ENCODE results near the gene TMED8.

DNA sequence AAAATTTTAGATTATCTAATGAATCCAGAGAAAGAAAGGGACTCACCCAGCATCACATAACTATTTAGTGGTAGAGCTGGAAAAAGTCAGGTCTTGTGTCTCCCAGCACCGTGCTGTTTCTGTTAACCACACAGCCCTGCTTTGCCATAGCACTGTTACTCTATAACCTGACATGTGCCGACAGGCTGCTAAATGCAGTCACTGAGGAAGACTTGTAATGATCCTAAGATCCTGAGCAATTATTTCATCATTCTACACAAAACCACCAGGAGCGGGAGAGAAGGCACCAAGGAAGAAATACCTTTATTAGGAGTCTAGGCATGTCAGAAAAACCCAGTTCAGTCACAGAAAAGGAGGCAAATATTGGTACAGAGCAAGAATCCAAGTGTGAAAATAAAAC lies 49.5 kb upstream of the TMED8 start:
- TF ChIP-seq, protein P1, sequence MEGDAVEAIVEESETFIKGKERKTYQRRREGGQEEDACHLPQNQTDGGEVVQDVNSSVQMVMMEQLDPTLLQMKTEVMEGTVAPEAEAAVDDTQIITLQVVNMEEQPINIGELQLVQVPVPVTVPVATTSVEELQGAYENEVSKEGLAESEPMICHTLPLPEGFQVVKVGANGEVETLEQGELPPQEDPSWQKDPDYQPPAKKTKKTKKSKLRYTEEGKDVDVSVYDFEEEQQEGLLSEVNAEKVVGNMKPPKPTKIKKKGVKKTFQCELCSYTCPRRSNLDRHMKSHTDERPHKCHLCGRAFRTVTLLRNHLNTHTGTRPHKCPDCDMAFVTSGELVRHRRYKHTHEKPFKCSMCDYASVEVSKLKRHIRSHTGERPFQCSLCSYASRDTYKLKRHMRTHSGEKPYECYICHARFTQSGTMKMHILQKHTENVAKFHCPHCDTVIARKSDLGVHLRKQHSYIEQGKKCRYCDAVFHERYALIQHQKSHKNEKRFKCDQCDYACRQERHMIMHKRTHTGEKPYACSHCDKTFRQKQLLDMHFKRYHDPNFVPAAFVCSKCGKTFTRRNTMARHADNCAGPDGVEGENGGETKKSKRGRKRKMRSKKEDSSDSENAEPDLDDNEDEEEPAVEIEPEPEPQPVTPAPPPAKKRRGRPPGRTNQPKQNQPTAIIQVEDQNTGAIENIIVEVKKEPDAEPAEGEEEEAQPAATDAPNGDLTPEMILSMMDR (IDR thresholded peaks at IDR 0.05) = no peak
- TF ChIP-seq POLR2A (IDR thresholded peaks at IDR 0.05) = no peak

Data from adrenal gland (tissue), 5 donors.